Measurements from ENCODE around the gene SEC22A. TPM values are rescaled to one million over a fixed set of nuclear protein-coding genes. Genes with fewer than 3 reads are reported as not detected.

Gene SEC22A
- total and polyA plus RNA-seq, 12 donors, result 4.6 to 67.2 (median 21.0) TPM

DNA sequence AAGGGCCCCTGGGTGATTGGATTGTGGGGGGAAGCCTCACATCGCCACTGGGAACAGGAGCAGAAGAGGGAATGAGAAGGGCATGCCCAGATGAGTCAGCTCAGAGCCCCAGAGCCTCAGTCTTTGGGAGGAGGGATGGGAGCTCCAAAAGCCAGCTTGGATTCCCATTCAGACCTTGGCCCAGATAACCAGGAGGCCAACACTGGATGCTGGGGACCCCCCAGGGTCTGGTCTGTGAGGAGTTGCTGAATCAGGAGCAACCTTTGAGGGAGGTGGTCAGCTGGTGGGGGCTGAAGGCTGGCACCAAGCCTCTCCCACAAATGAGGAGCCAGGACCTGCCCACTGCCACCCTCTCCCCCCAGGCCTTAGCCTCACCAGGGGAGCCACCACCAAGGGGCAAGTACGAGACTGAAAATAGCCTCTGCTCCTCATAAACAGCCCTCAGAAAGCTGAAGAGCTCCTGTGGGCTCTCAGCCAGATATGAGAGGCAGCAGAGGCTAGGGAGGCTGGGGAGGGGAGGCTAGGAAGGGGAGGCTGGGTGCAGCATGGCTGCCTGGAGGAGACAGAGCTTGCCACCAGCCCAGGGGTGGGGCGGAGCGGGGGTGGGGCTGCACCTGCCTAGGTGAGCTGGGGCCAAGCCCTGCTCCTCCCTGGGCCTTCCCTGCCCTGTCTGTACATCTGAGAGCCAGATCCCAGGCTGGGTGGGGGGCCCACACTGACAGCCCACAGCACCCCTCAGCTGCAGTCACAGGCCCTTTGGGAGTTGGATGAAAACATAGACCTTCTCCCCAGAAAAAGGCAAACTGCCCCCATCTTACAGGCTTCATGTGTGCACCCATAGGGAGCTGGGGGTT, 99.8 kb downstream of the SEC22A start:
- 0 to 75% (median 63%) methylated on average over 1 to 4 of the region's 4 CpGs for WGBS, 4 donors
- intact Hi-C loops (cut with DNase I), result no loop called here
- Histone ChIP-seq H3K4me3 (no peak overlapping the region), H3K36me3 (replicated peaks in 1 of 2) (peaks cover 0 to 7% of the 10 kb centered on the region in 2 donors), H3K27ac (no peak overlapping the region), H3K9me3 (replicated peaks in 1 of 3) (no peaks in the 10 kb centered on the region), H3K27me3 (no peaks in the 10 kb centered on the region), H3K4me1 (replicated peaks in 1 of 2) (no peaks in the 10 kb centered on the region)
- TF ChIP-seq POLR2A (IDR thresholded peaks at IDR 0.05), result no peak
- no peak for DNase-seq

DNA sequence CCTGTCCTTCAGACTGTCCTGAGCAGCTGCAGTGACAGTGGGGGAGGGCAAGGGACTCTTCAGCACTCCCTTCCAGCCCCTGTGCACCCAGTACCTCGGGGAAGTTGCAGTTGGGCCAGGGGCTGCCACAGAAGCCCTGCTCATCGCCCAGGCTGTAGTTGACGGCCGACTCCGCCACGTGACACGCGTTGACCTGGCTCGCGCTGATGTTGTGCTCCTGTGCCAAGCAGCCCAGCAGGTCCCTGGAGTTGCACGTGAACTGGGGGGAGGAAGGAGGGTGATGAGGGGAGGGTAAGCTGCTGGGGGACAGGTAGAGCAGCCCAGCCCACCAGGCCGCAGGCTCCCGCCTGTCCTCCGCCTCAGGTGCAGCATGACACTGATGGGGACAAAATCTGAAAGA, 101.2 kb downstream of the SEC22A start:
- Histone ChIP-seq H3K27me3 (no peaks in the 10 kb centered on the region), H3K9me3 (replicated peaks in 1 of 3) (no peaks in the 10 kb centered on the region), H3K27ac (no peak overlapping the region), H3K4me1 (replicated peaks in 1 of 2) (no peaks in the 10 kb centered on the region), H3K4me3 (no peak overlapping the region), H3K36me3 (replicated peaks in 1 of 2) (peaks cover 0 to 7% of the 10 kb centered on the region in 2 donors)
- intact Hi-C loops (cut with DNase I), result no loop called here
- no peak for DNase-seq
- WGBS, 4 donors, result 83 to 90% (median 84%) methylated on average over 5 to 14 of the region's 14 CpGs
- TF ChIP-seq CTCF (IDR thresholded peaks at IDR 0.05) (no peak), POLR2A (IDR thresholded peaks at IDR 0.05) (no peak)

- 87 to 89% (median 87%) methylated on average over 11 to 15 of the region's 15 CpGs for WGBS, 4 donors
- no peak for DNase-seq
- peaks cover 0 to 7% of the 10 kb centered on the region in 2 donors for H3K36me3 ChIP-seq (replicated peaks in 1 of 2)
- no peak overlapping the region for H3K27ac ChIP-seq
- H3K4me1 ChIP-seq (replicated peaks in 1 of 2), result no peaks in the 10 kb centered on the region
- no peaks in the 10 kb centered on the region for H3K27me3 ChIP-seq
- TF ChIP-seq POLR2A (IDR thresholded peaks at IDR 0.05), result no peak
- TF ChIP-seq CTCF (IDR thresholded peaks at IDR 0.05), result no peak
- H3K4me3 ChIP-seq, result no peak overlapping the region
- intact Hi-C loops (cut with DNase I), result no loop called here
- H3K9me3 ChIP-seq (replicated peaks in 1 of 3), result no peaks in the 10 kb centered on the region
Observed at GRCh38 chr3:123303976-123304560, 102.3 kb downstream of the SEC22A start.

GRCh38 chr3:123305192-123305591, 103.4 kb downstream of the SEC22A start:
- DNase-seq, result no peak
- peaks cover 0 to 7% of the 10 kb centered on the region in 2 donors for H3K36me3 ChIP-seq (replicated peaks in 1 of 2)
- no peak overlapping the region for H3K27ac ChIP-seq
- WGBS, 4 donors, result 80 to 88% (median 84%) methylated on average over 1 to 2 of the region's 2 CpGs
- intact Hi-C loops (cut with DNase I), result no loop called here
- no peak overlapping the region for H3K4me3 ChIP-seq
- H3K9me3 ChIP-seq (replicated peaks in 1 of 3), result no peaks in the 10 kb centered on the region
- no peaks in the 10 kb centered on the region for H3K4me1 ChIP-seq (replicated peaks in 1 of 2)
- no peak for TF ChIP-seq POLR2A (IDR thresholded peaks at IDR 0.05)
- TF ChIP-seq CTCF (IDR thresholded peaks at IDR 0.05), result no peak
- H3K27me3 ChIP-seq, result no peaks in the 10 kb centered on the region

Measured in adrenal gland (tissue), 12 donors.